ENCODE measurements around the gene CLTCL1. TPM values are rescaled to one million over a fixed set of nuclear protein-coding genes. Genes with fewer than 3 reads are reported as not detected.
"Not testable (repeated sequence)": the region's sequence is repeated elsewhere in the genome, so short reads cannot be mapped to it uniquely, and the experiment has no call there.

CLTCL1 gene
- total RNA-seq, 1 donor from 2014 or later, result 4.3 TPM

DNA sequence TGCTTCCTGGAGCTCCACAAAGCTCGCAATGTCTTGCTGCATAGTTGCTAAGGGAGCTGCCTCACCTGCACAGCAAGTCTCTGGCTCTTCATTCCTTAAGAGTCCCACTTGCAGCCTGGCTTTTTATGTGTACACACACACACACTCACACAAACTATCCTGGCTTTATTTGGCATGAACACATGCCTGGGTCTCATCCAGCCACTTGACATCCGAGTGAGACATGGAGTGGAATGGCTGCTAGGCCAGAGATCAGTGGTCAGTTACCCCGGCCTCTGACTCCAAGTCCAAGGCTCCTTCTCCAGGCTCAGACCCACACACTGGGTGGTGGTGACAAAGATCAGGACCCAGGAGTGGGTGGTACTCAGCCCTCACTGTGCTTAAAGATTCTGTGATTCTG is 37.9 kb upstream of the CLTCL1 start:
- no peak overlapping the region for H3K4me3 ChIP-seq (ENCODE audit: low read depth, low read length)
- TF ChIP-seq CTCF (conservative IDR thresholded peaks at IDR 0.05; ENCODE audit: low read depth, low read length), result no peak
- no peak for DNase-seq (ENCODE audit: low read depth)

DNA sequence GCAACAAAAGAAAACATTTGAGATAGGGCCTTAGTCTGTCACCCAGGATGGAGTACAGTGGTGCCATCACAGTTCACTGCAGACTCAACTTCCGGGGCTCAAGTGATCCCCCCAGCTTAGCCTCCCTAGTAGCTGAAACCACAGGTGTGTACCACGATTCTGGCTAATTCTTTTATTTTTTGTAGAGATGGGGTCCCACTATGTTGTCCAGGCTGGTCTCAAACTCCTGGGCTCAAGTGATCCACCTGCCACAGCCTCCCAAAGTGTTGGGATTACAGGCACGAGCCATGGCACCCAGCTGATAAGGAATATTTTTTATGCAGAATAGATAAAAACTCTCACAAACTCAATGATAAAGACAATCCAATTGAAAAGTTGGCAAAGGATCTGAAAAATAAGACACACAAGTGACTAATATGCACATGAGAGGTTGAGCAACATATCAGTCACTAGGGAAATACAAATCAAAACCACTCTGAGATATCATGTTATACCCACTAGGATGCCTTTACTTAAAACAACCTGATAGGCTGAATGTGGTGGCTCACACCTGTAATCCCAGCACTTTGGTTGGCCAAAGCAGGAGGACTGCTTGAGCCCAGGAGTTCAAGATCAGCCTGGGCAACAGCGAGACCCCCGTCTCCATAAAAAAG is 33.9 kb upstream of the CLTCL1 start:
- peak; percentile 53 for DNase-seq (ENCODE audit: low read depth)

DNA sequence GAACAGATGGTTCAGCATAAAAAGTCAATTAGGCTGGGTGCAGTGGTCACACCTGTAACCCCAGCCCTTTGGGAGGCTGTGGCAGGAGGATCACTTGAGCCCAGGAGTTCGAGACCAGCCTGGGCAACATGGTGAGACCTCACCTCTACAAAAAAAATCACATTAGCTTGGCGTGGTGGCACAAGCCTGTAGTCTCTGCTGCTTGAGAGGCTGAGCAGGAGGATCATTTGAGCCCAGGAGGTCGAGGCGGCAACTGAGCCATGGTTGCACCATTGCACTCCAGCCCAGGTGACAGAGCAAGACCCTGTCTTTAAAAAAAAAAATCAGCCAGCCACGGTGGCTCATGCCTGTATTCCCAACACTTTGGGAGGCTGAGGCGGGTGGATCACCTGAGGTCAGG is 31.9 kb upstream of the CLTCL1 start:
- not testable (repeated sequence) for DNase-seq (ENCODE audit: low read depth); H3K4me3 ChIP-seq (ENCODE audit: low read depth, low read length)

More for the DNA sequence above, 33.9 kb upstream of the CLTCL1 start:
- no peak overlapping the region for H3K4me3 ChIP-seq (ENCODE audit: low read depth, low read length)
- TF ChIP-seq CTCF (conservative IDR thresholded peaks at IDR 0.05; ENCODE audit: low read depth, low read length), result no peak

GRCh38 chr22:19321757-19322156 is 30.2 kb upstream of the CLTCL1 start:
- no peak overlapping the region for H3K4me3 ChIP-seq (ENCODE audit: low read depth, low read length)
- no peak for TF ChIP-seq CTCF (conservative IDR thresholded peaks at IDR 0.05; ENCODE audit: low read depth, low read length)
- DNase-seq (ENCODE audit: low read depth), result no peak

- H3K4me3 ChIP-seq (ENCODE audit: low read depth, low read length); DNase-seq (ENCODE audit: low read depth): not testable (repeated sequence)
Observed at GRCh38 chr22:19320136-19320535, 28.6 kb upstream of the CLTCL1 start.

- TF ChIP-seq CTCF (conservative IDR thresholded peaks at IDR 0.05; ENCODE audit: low read depth, low read length), result no peak
- no peak overlapping the region for H3K4me3 ChIP-seq (ENCODE audit: low read depth, low read length)
- no peak for DNase-seq (ENCODE audit: low read depth)
Observed at GRCh38 chr22:19319281-19319680, 27.8 kb upstream of the CLTCL1 start.

GRCh38 chr22:19317865-19318264 is 26.3 kb upstream of the CLTCL1 start:
- no peak overlapping the region for H3K4me3 ChIP-seq (ENCODE audit: low read depth, low read length)
- no peak for TF ChIP-seq CTCF (conservative IDR thresholded peaks at IDR 0.05; ENCODE audit: low read depth, low read length)
- DNase-seq (ENCODE audit: low read depth), result no peak

DNA sequence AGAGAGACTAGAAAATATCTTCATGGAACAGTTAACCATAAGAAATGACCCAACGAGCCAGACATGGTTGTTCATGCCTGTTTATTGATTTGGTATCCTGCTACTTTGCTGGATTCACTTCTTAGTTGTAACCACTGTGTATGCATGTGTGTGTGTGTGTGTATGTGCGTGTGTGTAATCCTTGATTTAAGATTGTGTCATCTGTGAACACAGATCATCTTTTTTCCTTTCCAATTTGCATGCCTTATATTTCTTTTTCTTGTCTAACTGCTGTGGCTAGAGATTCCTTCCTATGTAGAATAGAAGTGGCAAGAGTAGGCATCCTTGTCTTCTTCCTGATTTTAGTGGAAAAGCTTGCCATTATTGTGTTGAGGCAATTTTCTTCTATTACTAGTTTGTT is 16.4 kb upstream of the CLTCL1 start:
- no peak for DNase-seq (ENCODE audit: low read depth)
- no peak overlapping the region for H3K4me3 ChIP-seq (ENCODE audit: low read depth, low read length)
- no peak for TF ChIP-seq CTCF (conservative IDR thresholded peaks at IDR 0.05; ENCODE audit: low read depth, low read length)

DNA sequence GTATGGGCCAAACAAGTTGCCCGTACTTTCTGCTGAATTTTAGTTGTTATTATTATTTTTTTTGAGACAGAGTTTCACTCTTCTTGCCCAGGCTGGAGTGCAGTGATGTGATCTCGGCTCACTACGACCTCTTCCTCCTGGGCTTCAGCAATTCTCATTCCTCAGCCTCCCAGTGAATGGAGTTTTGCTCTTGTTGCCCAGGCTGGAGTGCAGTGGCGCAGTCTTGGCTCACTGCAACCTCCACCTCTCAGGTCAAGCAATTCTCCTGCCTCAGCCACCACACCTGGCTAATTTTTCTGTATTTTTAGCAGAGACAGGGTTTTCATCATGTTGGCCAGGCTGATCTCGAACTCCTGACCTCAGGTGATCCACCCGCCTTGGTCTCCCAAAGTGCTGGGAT is 15.0 kb upstream of the CLTCL1 start:
- not testable (repeated sequence) for DNase-seq (ENCODE audit: low read depth); H3K4me3 ChIP-seq (ENCODE audit: low read depth, low read length)
